Purkinje cell (primary cell): ENCODE data around the gene NISCH. TPM values are rescaled to one million over a fixed set of nuclear protein-coding genes. Genes with fewer than 3 reads are reported as not detected.

Source experiments
- polyA plus RNA-seq: library from polyadenylated mRNA; unstranded; fragments of >200 nt; fragmentation: Nextera tagmentation; gene quantifications from 2 replicates; pipeline ENCODE4 v1.2.1, GENCODE V29; 2014

NISCH gene
- 5.5 and 9.7 TPM in 2 replicates for polyA plus RNA-seq

DNA sequence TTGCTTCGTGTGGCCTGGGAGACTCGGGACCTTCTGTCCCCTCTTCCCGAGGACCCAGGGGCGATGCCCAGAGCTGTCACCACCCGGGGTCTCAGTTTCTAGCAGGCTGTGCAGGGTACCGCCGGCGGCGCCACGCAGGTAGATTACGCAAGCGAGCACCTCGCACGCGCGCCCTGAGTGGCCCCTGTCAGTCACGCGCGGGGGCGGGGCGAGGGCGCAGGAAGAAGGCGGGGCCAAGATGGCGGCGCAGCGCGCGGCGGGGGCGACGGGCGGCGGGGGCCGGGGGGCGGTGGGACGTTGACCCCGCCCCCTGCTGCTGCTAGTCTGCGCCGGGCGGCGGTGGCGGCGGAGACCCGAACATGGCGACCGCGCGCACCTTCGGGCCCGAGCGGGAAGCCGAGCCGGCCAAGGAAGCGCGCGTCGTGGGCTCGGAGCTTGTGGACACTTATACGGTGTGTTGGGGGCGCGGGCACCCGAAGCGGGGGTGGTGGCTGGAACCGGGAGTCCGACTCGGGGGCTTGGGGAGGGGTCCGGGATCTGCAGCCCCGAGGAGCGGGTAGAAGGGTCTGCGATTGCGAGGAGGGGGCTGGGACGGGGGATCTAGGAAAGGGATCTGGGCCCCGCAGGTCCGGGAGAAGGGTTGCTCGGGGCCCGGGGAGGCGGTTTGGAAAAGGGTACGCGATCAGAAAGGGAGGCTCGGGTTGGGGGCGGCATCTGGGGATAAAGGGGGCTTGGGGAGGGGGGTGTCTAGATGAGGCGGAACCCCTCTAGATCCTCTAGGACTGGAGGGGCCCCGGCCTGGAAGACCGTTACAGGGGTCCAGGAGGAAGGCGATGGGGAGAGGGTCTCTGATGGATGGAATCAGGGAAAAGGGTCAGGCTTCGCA, at the start of gene NISCH:
Gene NISCH (plus strand): TSS at position 322 of the 886 bp plus-strand sequence. CDS start 38 bp downstream, at position 360.

DNA sequence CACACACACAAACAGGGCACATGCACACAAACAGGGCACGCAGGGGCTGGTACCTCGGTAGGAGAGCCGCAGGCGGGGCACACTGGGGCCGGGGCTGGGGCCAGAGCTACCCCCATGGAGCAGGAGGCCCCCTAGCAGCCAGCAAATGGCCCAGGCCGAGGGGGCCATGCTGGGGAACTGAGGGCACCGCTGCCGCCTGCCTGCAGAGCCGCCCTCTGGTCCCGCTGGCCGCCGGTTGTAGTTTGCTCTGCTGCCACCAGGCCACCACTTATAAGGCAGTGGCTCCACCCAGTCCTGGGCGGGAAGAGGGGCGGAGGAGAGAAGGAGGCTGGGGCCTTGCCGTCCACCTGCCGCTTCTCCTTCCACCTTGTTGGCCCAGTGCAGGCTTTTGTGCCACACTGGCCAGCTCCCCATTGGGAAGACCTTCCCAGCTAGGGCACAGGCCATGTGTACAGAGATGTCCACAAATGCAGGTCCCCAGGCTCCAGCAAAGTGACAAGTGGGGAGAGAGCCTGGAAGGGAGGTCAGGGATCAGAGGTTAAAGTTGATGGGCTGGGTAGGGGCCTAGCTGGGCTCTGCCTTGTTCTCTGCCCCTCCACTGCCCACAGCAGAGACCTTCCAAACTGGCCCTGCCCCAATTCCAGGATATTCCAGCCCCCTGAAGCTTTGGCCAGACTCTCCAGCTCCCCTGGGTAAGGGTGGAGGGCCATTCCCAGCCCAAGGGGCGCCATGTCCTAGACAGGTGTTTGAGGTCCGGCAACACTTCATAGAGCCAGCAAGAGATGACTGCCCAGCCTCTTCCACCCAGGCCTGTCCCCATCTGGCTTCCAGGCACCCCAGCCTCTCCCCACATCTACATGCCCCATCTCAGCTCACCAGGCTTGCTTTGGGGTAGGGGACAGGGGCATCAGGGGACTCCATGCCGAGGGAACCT, 10.3 kb upstream of the NISCH start, which contains the start of gene SEMA3G:
Gene SEMA3G (minus strand): TSS at position 244 of the 934 bp plus-strand sequence. CDS start 76 bp downstream, at position 168.

DNA sequence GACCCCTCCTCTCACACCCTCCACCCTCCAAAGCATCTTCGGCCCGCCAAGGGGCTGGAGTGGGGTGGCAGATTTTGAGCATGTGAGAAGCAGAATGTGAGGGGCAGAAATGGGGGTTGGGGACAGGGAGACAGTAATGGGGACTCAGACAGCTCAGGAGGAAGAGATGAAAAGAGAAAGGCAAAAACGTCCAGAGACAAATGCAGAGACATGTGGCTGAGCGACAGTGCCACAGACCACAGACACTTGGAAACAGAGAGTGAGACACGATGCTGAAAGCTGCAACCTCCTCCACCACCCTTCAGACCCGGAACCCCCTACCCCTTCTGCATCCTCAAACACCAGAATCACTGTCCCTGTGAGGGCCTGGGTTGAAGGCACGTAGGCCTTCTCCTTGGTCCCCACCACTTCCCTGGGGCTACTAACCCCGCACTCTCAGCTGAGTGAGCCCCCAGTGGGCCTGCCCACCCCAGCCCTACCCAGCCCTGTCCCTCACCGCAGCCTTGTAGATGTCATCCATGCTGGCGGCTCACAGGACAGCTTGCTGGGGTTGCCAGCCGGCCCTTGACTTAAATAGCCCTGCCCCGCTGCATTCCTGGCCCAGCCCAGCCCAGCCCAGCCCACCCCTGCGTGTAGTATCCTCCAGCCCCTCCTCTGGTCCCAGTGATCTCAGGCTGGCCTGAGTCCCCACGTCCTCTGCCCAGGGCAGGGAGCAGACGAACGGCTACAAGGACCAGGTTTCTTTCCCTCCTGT, 1.7 kb upstream of the NISCH start, which contains the start of gene TNNC1:
Gene TNNC1 (minus strand): TSS at position 546 of the 754 bp plus-strand sequence. CDS start 26 bp downstream, at position 520.

DNA sequence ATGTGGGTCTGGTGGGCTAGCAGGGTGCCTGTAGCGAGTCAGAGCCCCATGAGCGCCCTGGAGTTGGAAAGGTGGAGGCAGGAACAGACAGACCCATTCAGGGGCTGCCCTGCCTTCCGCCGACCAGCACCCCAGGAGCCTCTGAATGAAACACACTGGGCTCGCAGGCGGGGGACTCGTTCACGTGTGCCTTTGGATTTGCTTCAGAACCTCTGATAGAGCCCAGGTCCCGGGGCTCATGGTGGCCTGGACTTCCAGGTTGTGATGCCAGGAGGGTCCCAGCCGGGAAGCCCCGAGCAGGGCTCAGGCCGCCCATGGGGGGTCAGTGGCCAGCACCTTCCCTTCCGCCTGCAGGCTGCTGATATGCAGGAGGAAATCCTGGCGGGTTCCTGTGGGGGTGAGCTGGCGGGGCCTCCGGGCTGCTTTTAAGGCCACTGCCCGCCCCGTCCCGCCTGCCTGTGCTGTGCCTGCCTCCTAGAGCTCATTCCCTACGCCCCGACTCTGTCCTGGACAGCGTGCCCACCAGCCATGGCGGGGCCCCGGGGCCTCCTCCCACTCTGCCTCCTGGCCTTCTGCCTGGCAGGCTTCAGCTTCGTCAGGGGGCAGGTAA, 39.6 kb downstream of the NISCH start, which contains the start of gene STAB1:
Gene STAB1 (plus strand): TSS at position 453 of the 610 bp plus-strand sequence. CDS start 76 bp downstream, at position 529.

DNA sequence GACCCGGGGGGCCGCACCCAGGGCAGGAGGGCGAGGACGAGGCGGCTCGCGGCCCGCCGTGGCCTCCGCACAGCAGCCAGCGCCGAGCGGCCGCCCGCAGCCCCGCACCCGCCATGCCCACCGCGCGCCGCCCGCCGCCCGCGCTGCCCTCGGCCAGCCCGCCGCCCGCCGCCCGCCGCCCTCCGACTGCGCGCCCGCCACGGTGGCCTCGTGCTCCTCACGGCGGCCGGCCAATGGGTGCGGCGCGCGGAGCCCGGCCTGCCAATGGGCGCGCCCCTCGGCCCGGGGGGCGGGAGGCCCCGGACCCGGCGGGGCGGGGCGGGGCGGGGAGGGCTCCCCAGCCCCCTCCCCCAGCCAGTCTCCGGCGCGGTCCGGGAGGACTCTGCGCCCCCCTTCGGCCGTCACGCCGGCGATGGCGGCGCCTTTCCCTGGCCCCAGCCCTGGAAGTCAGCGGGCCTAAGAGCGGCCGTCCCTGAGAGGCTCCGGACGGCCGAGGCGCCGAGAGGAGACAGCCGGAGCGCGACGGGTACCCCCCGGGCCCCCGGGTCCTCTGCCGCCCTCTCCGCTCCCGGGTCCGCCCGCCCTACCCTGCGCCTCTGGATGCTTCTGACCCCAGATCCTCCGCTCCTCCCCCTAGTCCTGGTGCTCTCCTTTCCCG, 78.3 kb downstream of the NISCH start, which contains the start of gene NT5DC2:
Gene NT5DC2 (minus strand): TSS at position 235 of the 658 bp plus-strand sequence. CDS start 120 bp downstream, at position 115.

DNA sequence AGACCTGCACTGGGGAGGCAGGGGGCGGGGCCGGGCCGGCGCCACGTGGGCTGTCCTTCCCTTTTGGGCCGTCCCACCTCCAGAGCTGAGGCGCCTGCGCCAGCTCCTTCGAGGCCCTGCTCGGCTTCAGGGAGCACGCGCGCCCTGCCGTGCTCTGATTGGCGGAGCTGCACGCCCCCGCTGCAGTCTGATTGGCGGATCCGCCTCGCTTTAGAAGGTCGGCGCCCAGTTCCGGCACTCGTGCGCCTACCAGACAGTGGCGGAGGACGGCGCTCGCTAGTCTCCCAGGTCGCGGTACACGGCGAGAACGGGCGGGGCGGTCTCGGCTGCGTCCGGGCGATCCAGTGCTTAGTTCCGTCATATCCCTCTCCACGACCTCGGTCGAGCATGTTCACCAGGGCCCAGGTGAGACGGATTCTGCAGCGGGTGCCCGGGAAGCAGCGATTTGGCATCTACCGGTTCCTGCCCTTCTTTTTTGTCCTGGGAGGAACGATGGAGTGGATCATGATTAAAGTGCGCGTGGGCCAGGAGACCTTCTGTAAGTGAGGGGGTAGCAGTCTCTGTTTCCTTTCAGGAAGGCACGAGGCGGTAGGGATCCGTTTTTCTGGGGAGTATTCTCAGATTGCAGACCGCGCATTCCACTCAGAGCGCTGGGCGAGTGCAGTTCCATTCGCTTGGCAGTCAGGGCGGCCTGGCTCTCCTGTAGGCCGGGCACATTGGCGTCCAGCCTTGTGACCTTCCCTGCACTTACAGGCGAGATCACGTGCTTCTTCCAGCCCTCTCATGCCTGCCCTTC, 81.2 kb downstream of the NISCH start, which contains the start of gene UQCC5:
Gene UQCC5 (plus strand): TSS at position 237 of the 796 bp plus-strand sequence. CDS start 151 bp downstream, at position 388.

Other genes starting within 250 kb of the NISCH start
- gene TLR9, start 230.0 kb upstream of the NISCH start, polyA plus RNA-seq, result not detected in 2 replicates
- 0.17 and 3.3 TPM in 2 replicates for gene TWF2, start 216.4 kb upstream of the NISCH start, polyA plus RNA-seq
- gene PPM1M, start 209.8 kb upstream of the NISCH start, polyA plus RNA-seq, result 0.32 and 1.1 TPM in 2 replicates
- gene WDR82, start 177.0 kb upstream of the NISCH start, polyA plus RNA-seq, result 13.3 and 13.4 TPM in 2 replicates
- gene GLYCTK, start 167.8 kb upstream of the NISCH start, polyA plus RNA-seq, result 0.42 TPM in 1 of 2 replicates, not detected in the other
- 0.15 and 0.28 TPM in 2 replicates for gene DNAH1, start 139.3 kb upstream of the NISCH start, polyA plus RNA-seq
- gene BAP1, start 45.6 kb upstream of the NISCH start, polyA plus RNA-seq, result 5.6 and 6.3 TPM in 2 replicates
- 1.5 TPM in 1 of 2 replicates, not detected in the other for gene PHF7, start 44.9 kb upstream of the NISCH start, polyA plus RNA-seq
- 0.20 TPM in 1 of 2 replicates, not detected in the other for gene SEMA3G, start 10.5 kb upstream of the NISCH start, polyA plus RNA-seq
- 0.71 TPM in 1 of 2 replicates, not detected in the other for gene TNNC1, start 1.6 kb upstream of the NISCH start, polyA plus RNA-seq
- not detected in 2 replicates for gene STAB1, start 39.7 kb downstream of the NISCH start, polyA plus RNA-seq
- 0.76 and 3.4 TPM in 2 replicates for gene NT5DC2, start 78.3 kb downstream of the NISCH start, polyA plus RNA-seq
- 39.2 and 65.0 TPM in 2 replicates for gene UQCC5, start 81.0 kb downstream of the NISCH start, polyA plus RNA-seq
- gene PBRM1, start 230.3 kb downstream of the NISCH start, polyA plus RNA-seq, result 10.5 and 16.0 TPM in 2 replicates
- gene GNL3, start 230.4 kb downstream of the NISCH start, polyA plus RNA-seq, result 103 and 104 TPM in 2 replicates